Jurkat, Clone E6-1 (cell line): ENCODE results near the gene CHAF1A. TPM values are rescaled to one million over a fixed set of nuclear protein-coding genes. Genes with fewer than 3 reads are reported as not detected.
A peak's percentile ranks its signal among the peaks of the same experiment; 100 is the strongest.

ENCODE experiments used
- DNase-seq: peaks from one replicate; pipeline ENCODE4 v3.0.0-alpha.2; 2011; ENCODE audit warnings: low read depth, low spot score
- H3K4me3 ChIP-seq: 2 replicates; pipeline ENCODE4 v1.5.1; 2011; ENCODE audit warnings: mild to moderate bottlenecking, low read length, control low read depth, moderate library complexity
- polyA plus RNA-seq: library from polyadenylated mRNA; unstranded; fragments of >200 nt; gene quantifications from one replicate; pipeline ENCODE4 v1.2.1, GENCODE V29; 2012; ENCODE audit warnings: missing spikeins; ENCODE audit not compliant: insufficient read length, insufficient read depth

Gene CHAF1A
- 69.0 TPM for polyA plus RNA-seq

GRCh38 chr19:4402171-4403004 lies at the start of gene CHAF1A:
TSS of gene CHAF1A (plus strand) at chr19:4402640. CDS start at chr19:4402763, 123 bp downstream.
- peak within 1 kb of the TSS; percentile 100 for H3K4me3 ChIP-seq
- peak; percentile 100 for DNase-seq

- H3K4me3 ChIP-seq, result no peak overlapping the region
- DNase-seq, result peak; percentile 64
Observed at GRCh38 chr19:4352701-4353121, 49.7 kb upstream of the CHAF1A start.

- no peak for DNase-seq
- no peak overlapping the region for H3K4me3 ChIP-seq
Observed at GRCh38 chr19:4354282-4354681, 48.2 kb upstream of the CHAF1A start.

- no peak for DNase-seq
- no peak overlapping the region for H3K4me3 ChIP-seq
Observed at GRCh38 chr19:4354897-4355296, 47.5 kb upstream of the CHAF1A start.

- no peak for DNase-seq
Observed at GRCh38 chr19:4357095-4357797, 45.2 kb upstream of the CHAF1A start.

GRCh38 chr19:4357921-4358326 lies 44.5 kb upstream of the CHAF1A start:
- no peak overlapping the region for H3K4me3 ChIP-seq
- no peak for DNase-seq

More at GRCh38 chr19:4357095-4357797, 45.2 kb upstream of the CHAF1A start:
- H3K4me3 ChIP-seq, result no peak overlapping the region

- no peak overlapping the region for H3K4me3 ChIP-seq
Observed at GRCh38 chr19:4358709-4359626, 43.5 kb upstream of the CHAF1A start.

GRCh38 chr19:4359627-4360000 lies 42.8 kb upstream of the CHAF1A start:
- no peak for DNase-seq
- H3K4me3 ChIP-seq, result no peak overlapping the region

More at GRCh38 chr19:4358709-4359626, 43.5 kb upstream of the CHAF1A start:
- DNase-seq, result no peak

GRCh38 chr19:4360081-4360569 lies 42.3 kb upstream of the CHAF1A start:
- H3K4me3 ChIP-seq, result no peak overlapping the region
- no peak for DNase-seq

- no peak for DNase-seq
- no peak overlapping the region for H3K4me3 ChIP-seq
Observed at GRCh38 chr19:4360641-4361151, 41.7 kb upstream of the CHAF1A start.

- DNase-seq, result no peak
- no peak overlapping the region for H3K4me3 ChIP-seq
Observed at GRCh38 chr19:4361152-4362046, 41.0 kb upstream of the CHAF1A start.

GRCh38 chr19:4362101-4362828 lies 40.2 kb upstream of the CHAF1A start:
- no peak overlapping the region for H3K4me3 ChIP-seq
- no peak for DNase-seq

GRCh38 chr19:4362831-4363545 lies 39.5 kb upstream of the CHAF1A start:
- DNase-seq, result no peak
- no peak overlapping the region for H3K4me3 ChIP-seq

- no peak overlapping the region for H3K4me3 ChIP-seq
- no peak for DNase-seq
Observed at GRCh38 chr19:4363571-4364304, 38.7 kb upstream of the CHAF1A start.

GRCh38 chr19:4365341-4365740 lies 37.1 kb upstream of the CHAF1A start:
- DNase-seq, result no peak
- no peak overlapping the region for H3K4me3 ChIP-seq
